Measurements from ENCODE around the gene CCN6.
"Not testable (repeated sequence)": the region's sequence is repeated elsewhere in the genome, so short reads cannot be mapped to it uniquely, and the experiment has no call there.

CCN6 gene

GRCh38 chr6:112030206-112030960, 23.5 kb upstream of the CCN6 start:
- DNase-seq, result no peak

- no peak for DNase-seq
These were observed 22.8 kb upstream of the CCN6 start for GRCh38 chr6:112030961-112031660.

GRCh38 chr6:112031960-112032359, 21.9 kb upstream of the CCN6 start:
- DNase-seq, result no peak

- no peak for DNase-seq
These were observed 21.2 kb upstream of the CCN6 start for GRCh38 chr6:112032728-112033127.

- no peak for DNase-seq
These were observed 19.9 kb upstream of the CCN6 start for GRCh38 chr6:112033791-112034615.

- DNase-seq, result no peak
These were observed 19.3 kb upstream of the CCN6 start for GRCh38 chr6:112034616-112034995.

GRCh38 chr6:112036088-112036637, 17.7 kb upstream of the CCN6 start:
- no peak for DNase-seq

DNA sequence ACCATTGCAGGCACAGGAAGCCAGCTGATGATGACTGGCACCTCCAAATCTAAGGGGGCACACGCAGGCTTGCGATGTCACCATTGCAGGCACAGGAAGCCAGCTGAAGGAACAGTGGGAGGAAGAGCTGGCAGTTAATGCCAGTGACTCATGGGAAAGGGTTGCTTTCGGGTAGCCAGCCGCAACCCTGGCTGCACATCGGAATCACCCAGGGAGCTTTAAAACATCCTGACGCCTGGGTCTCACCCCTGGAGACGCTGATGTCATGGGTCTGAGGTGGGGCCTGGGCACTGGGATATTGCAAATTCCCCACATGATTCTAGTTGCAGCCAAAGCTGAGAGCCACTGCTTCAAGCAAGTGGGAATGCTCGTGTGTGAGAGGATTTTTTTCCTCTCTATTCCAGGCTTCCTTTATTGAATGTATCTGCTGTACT, 16.1 kb upstream of the CCN6 start:
- peak; percentile 98 for DNase-seq

DNA sequence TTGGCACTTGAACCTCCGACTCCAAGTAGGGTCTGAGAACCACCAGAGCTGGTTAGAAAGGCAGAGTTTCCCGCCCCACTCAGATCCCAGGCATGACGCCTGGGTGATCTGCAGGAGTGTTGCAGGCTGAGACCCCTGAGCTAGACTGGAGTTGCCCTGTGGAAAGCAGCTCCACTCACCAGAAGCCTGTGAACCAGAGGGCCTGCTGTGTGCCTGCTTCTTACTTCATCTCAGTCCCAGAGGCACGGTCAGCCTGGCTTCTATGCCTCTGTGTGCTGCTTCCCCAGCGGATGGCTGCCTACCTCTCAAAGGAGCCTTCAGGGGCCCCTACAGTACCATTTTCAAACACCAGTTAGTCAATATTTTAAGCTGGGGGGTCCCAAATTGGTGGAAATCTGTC, 15.6 kb upstream of the CCN6 start:
- DNase-seq, result no peak

DNA sequence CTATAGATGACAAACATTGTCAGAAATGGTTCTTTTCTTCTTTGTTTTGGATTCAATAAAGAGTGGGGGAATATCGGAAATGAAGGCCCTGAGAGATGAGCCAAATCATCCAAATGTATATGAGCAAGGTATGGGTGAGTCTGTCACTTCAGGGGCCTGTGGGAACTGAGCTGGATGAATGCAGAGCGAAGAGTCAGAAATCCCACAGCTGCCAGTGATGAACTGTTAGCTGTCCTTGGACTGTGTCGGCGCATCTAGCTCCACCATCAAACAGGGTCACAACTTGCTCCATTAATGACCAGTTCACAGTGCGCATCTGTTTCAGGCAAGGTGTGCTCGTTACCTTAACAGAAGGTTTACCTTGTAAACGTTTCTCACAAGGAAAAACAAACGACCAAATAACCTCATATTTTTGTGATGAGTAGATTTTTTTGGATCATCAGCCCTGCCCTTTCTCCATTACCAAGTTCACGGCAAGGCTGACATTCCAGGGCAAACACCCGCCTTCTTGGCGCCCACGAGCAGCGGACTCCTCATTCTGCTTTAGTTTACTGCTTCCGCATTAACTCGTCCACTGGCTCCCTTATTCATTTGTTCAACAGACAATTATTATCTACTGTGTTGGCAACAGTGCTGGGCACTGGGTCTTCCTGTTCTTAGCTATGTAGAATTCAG, 15.0 kb upstream of the CCN6 start:
- DNase-seq, result no peak

DNA sequence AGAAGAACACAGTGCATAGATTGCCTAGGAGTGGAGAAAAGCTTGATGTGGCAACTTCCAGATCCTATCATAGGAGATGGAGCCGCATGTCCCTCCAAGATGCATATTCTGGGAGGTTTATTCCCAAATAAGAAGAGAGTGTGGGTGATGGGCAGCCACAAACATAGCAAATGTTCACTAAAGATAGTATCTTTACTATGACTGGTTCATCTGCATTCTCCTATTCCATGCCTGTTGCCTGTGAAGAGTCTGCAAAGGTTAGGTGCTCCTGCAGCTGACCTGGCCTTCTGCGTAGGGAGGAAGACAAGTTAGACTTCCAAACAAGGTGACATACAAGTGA, 14.5 kb upstream of the CCN6 start:
- DNase-seq, result no peak

GRCh38 chr6:112040956-112041355, 12.9 kb upstream of the CCN6 start:
- DNase-seq, result no peak

DNA sequence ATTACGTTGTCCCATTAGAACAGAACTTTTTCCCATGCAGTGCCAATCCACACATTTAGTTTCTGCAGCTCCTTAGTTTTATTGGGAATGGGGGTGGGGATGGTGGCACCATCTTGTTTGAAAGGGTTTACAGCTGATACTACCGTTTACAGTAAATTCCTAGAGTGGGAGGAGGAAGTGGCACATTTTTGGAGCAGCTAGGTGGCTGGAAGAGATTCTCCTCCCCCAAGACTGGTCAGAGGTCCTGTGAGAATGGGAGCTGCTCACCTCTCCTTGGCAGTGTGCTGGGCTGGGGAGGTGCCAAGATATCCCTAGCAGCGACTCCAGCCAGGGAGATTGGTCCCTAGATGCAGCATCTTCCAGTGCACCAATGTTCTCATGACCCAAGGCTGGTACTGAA, 12.4 kb upstream of the CCN6 start:
- DNase-seq, result no peak

- peak; percentile 92 for DNase-seq
These were observed 10.6 kb upstream of the CCN6 start for GRCh38 chr6:112043032-112044007.

GRCh38 chr6:112044196-112044595, 9.7 kb upstream of the CCN6 start:
- no peak for DNase-seq

GRCh38 chr6:112044856-112045255, 9.0 kb upstream of the CCN6 start:
- DNase-seq, result peak; percentile 99

DNA sequence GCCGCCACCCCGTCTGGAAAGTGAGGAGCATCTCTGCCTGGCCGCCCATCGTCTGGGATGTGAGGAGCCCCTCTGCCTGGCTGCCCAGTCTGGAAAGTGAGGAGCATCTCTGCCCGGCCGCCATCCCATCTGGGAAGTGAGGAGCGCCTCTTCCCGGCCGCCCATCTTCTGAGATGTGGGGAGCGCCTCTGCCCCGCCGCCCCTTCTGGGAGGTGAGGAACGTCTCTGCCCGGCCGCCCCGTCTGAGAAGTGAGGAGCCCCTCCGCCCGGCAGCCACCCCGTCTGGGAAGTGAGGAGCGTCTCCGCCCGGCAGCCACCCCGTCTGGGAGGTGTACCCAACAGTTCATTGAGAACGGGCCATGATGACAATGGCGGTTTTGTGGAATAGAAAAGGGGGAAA, 6.4 kb upstream of the CCN6 start:
- DNase-seq, result not testable (repeated sequence)

DNA sequence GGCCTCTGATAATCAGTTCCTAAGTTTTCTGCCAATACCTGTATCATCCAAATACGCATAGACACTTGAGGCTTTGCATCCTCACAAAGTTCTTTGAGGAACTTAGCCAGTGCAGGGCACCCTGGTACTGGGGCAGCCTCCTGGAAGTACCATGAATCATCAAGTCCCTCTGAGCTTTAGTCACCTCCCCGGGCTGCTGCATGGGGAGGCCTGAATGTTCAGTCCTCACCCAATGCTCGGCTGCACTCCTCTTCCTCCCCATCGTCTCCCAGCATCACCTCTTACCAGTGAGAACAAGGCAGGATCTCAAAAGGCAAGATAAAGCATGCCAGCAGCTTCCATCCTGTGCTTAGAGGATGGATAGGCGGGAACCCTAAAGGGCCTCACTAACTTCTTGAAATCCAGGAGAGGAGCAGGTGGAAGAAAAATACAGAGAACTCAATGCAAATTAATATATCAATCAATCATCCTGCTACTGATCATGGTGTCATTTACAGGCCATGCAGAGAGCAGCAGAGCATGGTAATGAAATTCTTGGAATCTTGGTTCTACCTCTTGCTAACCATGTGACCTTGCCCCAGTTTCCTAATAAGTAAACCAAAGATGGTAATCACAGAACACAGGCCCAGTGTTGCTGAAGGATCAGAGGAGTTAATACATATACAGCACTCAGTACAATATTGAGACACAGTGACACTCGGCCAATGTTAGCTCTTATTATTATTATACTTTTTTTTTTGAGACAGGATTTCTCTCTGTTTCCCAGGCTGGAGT, 4.7 kb upstream of the CCN6 start:
- peak; percentile 55 for DNase-seq

DNA sequence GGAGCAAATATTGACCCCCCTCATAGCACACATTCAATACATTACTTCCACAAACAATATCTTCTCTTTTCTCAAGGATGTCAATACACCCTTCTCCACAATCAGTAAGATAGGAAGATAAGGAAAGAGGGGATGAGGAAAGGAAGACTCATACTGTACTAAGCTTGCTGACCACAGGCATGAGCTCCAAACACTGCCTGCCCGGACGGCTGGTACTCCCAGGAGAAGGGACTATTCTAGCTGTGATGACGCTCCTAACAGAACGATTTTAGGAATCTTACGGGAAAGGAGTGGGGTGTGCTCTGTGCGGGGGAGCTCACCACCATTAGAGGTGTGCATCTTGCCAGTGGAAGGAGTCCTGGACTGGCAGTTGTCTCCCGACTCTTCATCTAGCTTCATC, 3.9 kb upstream of the CCN6 start:
- no peak for DNase-seq

GRCh38 chr6:112050429-112050828, 3.5 kb upstream of the CCN6 start:
- no peak for DNase-seq

Measured in fibroblast of skin of back (primary cell).